A549 (cell line): Measurements from ENCODE around the gene DOCK9.

Experiments used
- CEBPB ChIP-seq, 2 experiments: fragments of >200 bp in 1 of 2; sonication (Bioruptor Twin) in 1 of 2; formaldehyde crosslinking in 1 of 2; IDR thresholded peaks; 2 replicates each; pipeline ENCODE4 v1.6.1; 2012 to 2016
- CTCF ChIP-seq: fragments of >200 bp; sonication (Bioruptor Twin); formaldehyde crosslinking; IDR thresholded peaks from 3 replicates; pipeline ENCODE4 v1.5.1; 2016
- FOXS1 ChIP-seq: fragments of 250-450 bp; sonication (Bioruptor Pico); IDR thresholded peaks from 2 replicates; pipeline ENCODE4 v1.5.0; 2020; ENCODE audit warnings: mild to moderate bottlenecking, moderate library complexity
- POLR2A ChIP-seq: IDR thresholded peaks from 2 replicates; pipeline ENCODE4 v1.6.1; 2012; ENCODE audit warnings: mild to moderate bottlenecking, low read length
- REST ChIP-seq: fragments of 200-600 bp; sonication (generic); IDR thresholded peaks from 2 replicates; pipeline ENCODE4 v1.6.1; 2016; ENCODE audit warnings: antibody characterized with exemption, mild to moderate bottlenecking, moderate library complexity
- ZFP36 ChIP-seq: fragments of 450-650 bp; IDR thresholded peaks from 2 replicates; pipeline ENCODE4 v1.6.1; 2014; ENCODE audit warnings: borderline replicate concordance; ENCODE audit not compliant: partially characterized antibody

- no peak for TF ChIP-seq CTCF
- TF ChIP-seq ZFP36 = no peak
- no peak for TF ChIP-seq POLR2A
- no peak for TF ChIP-seq REST
- no peak for TF ChIP-seq FOXS1 (CRISPR knock-in tag)
- no peak for TF ChIP-seq CEBPB (IDR thresholded peaks at IDR 0.05)
Observed at GRCh38 chr13:98780451-98780850, 197.4 kb downstream of the DOCK9 start.
